GM23248 (cell line): ENCODE measurements around the gene FOXO1.

Source experiments
- EZH2 ChIP-seq: fragments of 200-600 bp; sonication (generic); IDR thresholded peaks from 2 replicates; pipeline ENCODE4 v1.6.1; 2018; ENCODE audit warnings: antibody characterized with exemption, mild to moderate bottlenecking; ENCODE audit not compliant: insufficient read depth, poor library complexity, severe bottlenecking
- EZH2phosphoT487 ChIP-seq: fragments of 200-600 bp; sonication (generic); IDR thresholded peaks from 2 replicates; pipeline ENCODE4 v1.6.1; 2018; ENCODE audit warnings: antibody characterized with exemption, moderate library complexity, mild to moderate bottlenecking, low read depth; ENCODE audit not compliant: insufficient read depth

GRCh38 chr13:40534456-40534855, 132.0 kb downstream of the FOXO1 start:
- TF ChIP-seq EZH2phosphoT487 (no peak), EZH2 (no peak)
